IMR-90 (cell line): ENCODE measurements around the gene PCOLCE2.

Experiments used
- CEBPB ChIP-seq: IDR thresholded peaks from 2 replicates; pipeline ENCODE4 v1.6.1; 2012; ENCODE audit warnings: low read depth, low read length, improper control_type of control experiment
- CHD1 ChIP-seq: IDR thresholded peaks from 2 replicates; pipeline ENCODE4 v1.6.1; 2012; ENCODE audit warnings: low read depth, low read length, improper control_type of control experiment
- FOS ChIP-seq: fragments of 150-350 bp; IDR thresholded peaks from 2 replicates; pipeline ENCODE4 v1.6.1; 2016; ENCODE audit warnings: low read depth, low read length
- MAZ ChIP-seq: IDR thresholded peaks from 2 replicates; pipeline ENCODE4 v1.6.1; 2012; ENCODE audit warnings: low read depth, mild to moderate bottlenecking, low read length, improper control_type of control experiment, moderate library complexity, borderline replicate concordance
- POLR2A ChIP-seq: IDR thresholded peaks from 2 replicates; pipeline ENCODE4 v1.6.1; 2012; ENCODE audit warnings: mild to moderate bottlenecking, low read depth, low read length
- RAD21 ChIP-seq: IDR thresholded peaks from 2 replicates; pipeline ENCODE4 v1.6.1; 2012; ENCODE audit warnings: low read length, improper control_type of control experiment
- SMC3 ChIP-seq: fragments of 150-350 bp; IDR thresholded peaks from 2 replicates; pipeline ENCODE4 v1.6.1; 2016; ENCODE audit warnings: low read depth, mild to moderate bottlenecking, antibody characterized with exemption, low read length, moderate library complexity
- TF ChIP-seq, protein P1 (sequence below): conservative IDR thresholded peaks from 2 replicates; pipeline ENCODE4 v1.5.1; 2012; ENCODE audit warnings: mild to moderate bottlenecking, low read depth, low read length, improper control_type of control experiment

DNA sequence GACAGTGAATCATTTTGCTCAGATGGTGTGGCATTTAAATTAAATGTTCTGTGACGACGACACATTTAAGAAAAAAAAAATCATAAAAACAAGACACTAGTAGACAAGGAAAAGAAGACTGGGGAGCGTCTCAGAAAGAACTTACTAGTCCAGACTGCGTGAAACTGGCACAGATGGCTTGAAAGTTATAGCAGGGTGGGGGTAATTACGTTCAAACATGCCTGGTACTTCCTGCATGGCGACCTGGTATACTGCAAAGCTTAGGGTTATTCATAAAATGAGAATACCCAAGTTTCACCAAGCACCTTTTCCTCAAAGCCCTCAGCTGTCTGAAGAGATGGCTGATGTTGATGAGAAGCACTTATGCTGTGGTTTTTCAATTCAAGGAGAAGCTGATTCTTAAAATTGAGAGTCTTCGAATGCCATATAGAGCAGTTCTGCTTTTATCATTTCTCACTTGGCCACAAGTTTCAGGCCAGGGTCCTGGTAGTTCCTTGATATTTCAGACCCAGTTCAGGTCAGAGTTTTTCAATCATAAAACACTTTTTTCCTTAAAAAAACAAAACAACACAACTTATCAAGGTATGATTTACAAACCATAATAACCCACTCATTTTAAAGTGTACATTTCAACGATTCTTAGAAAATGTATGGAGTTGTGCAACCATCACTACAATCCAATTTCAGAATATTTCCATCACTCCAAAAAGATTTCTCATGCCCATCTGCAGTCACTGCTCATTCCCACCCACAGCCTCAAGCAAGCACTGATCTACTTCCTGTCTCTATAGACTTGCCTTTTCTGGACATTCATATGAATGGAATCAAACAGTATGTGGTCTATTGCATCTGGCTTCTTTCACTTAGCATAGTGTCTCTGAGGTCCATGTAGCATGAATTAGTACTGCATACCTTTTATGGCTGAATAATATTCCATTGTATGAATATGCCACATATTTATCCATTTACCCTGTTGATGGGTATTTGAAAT is 24.7 kb downstream of the PCOLCE2 start:
- TF ChIP-seq, protein P1, sequence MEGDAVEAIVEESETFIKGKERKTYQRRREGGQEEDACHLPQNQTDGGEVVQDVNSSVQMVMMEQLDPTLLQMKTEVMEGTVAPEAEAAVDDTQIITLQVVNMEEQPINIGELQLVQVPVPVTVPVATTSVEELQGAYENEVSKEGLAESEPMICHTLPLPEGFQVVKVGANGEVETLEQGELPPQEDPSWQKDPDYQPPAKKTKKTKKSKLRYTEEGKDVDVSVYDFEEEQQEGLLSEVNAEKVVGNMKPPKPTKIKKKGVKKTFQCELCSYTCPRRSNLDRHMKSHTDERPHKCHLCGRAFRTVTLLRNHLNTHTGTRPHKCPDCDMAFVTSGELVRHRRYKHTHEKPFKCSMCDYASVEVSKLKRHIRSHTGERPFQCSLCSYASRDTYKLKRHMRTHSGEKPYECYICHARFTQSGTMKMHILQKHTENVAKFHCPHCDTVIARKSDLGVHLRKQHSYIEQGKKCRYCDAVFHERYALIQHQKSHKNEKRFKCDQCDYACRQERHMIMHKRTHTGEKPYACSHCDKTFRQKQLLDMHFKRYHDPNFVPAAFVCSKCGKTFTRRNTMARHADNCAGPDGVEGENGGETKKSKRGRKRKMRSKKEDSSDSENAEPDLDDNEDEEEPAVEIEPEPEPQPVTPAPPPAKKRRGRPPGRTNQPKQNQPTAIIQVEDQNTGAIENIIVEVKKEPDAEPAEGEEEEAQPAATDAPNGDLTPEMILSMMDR: no peak
- TF ChIP-seq FOS (no peak), RAD21 (no peak), POLR2A (no peak), MAZ (no peak), SMC3 (no peak), CEBPB (no peak), CHD1 (no peak)
